Skin epidermis (tissue), 12 donors: ENCODE measurements around the gene FIGNL2.
"Not testable (repeated sequence)": the region's sequence is repeated elsewhere in the genome, so short reads cannot be mapped to it uniquely, and the experiment has no call there.

Experiments
- H3K27ac ChIP-seq, 21 experiments: fragments of 200-600 bp; sonication (generic) in 11 of 21; one replicate each; pipeline ENCODE4 v1.5.0; 2020; ENCODE audit warnings: mild to moderate bottlenecking in 3 of 21, inconsistent platforms in 2 of 21, moderate library complexity in 2 of 21
- H3K4me3 ChIP-seq, 7 experiments: fragments of 200-600 bp; sonication (generic) in 2 of 7; one replicate each; pipeline ENCODE4 v1.5.0; 2020; ENCODE audit warnings: inconsistent platforms in 2 of 7, mild to moderate bottlenecking in 2 of 7, moderate library complexity in 1 of 7

The FIGNL2 gene

DNA sequence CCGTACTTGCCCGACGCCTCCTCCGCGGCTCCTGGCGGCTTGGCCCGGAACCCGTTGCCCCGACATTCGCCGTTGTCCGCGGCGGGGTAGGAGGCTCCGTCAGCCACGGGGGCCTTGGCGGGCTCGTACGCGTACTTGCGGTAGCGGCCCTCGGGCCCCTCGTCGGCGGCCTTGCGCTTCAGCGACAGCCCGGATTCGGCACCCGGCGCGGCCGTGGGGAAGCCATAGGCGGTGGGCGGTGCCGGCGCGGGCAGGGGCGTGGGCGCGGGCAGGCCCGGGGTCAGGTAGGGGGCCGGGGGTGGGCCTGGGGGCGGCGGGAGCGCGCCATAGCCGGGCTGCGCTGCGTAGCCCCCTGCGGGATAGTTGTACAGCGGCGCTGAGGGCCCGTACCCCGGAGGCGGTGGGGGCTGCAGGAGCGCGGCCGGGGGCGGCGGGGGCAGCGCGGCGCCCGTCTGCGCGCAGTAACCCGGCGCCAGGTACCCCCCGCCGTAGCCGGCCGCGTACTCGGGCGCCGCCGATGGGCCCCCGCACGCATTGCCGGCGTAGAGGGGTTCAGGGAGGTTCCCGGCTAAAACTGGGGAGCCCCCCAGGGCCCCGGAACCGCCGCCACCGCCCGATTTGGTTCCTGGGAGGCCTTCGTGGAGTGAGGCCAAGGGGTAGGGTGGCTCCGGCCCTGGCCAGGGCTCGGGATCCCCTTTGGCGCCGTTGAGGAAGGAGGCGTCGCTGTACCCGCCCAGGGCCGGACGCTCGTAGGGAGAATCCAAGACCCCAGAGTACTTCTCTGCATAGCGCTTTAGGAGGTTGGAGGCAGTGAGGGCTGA is 26.9 kb downstream of the FIGNL2 start:
- Histone ChIP-seq H3K4me3 (peak overlapping the region; percentile 30 to 70 (median 46)), H3K27ac (peak overlapping the region in 18 of 21 experiments; percentile 36 to 91 (median 72))

GRCh38 chr12:51820526-51821439 is 27.7 kb downstream of the FIGNL2 start:
- H3K27ac ChIP-seq = peak overlapping the region in 20 of 21 experiments; percentile 12 to 91 (median 74)

GRCh38 chr12:51819736-51820525 is 28.6 kb downstream of the FIGNL2 start:
- Histone ChIP-seq H3K4me3 (peak overlapping the region; percentile 30 to 70 (median 46)), H3K27ac (peak overlapping the region in 16 of 21 experiments; percentile 0 to 91 (median 60))

More at GRCh38 chr12:51820526-51821439, 27.7 kb downstream of the FIGNL2 start:
- H3K4me3 ChIP-seq = peak overlapping the region; percentile 30 to 70 (median 46)

DNA sequence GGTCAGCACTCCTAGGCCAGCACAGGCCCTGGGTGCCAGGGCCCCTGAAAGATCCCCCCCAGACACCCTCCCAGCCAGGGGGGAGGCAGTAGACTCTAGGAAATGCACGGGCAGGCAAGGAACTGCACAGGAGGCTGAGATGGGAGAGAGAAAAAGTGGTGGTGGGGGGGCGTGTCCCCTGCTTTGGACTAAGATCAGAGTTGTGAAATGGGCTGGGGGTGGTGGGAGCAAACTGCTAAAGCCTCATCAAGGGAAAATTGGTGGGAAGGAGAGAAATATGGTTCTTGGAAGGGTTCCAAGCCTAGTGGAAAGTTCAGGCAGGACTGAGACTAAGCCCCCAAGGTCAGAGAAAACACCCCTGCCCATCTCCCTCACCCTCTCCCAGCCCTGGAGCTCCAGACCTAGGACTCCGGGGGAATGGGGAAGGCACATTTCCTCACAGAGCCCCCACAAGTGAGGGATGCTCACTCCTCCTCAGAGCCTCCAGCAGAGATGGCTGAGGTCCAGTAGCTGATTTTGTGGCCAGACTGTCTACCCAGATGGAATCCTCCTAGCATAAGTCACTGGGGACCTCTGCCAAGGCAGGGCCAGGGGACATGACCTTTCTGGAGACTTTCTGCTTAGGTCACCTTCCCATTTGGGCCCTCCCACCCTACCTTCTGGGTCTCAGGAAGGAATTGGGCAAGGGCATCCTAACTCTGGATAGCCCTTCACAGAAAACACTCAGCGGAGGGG is 29.8 kb downstream of the FIGNL2 start:
- Histone ChIP-seq H3K4me3 (no peak overlapping the region), H3K27ac (peak overlapping the region in 4 of 21 experiments; percentile 9 to 81 (median 77))

DNA sequence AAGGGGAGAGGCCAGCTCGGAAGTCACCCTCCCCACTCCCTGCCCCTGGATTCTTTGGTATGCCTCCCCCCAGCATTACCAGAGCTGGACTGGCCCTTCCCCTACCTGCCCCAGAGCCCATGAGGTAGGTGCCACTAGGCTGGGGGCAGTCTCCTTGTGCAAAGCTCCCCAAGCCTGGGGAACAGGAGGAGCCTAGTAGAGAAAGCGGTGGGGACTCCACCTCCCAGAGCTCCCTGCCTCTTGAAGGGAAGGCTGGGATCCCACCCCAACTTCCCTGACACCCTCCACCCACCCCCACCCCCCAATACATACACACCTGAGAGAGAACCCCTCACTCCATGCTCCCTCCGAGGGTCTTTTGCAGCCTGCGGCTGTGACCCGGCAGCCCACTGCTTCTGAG is 30.4 kb downstream of the FIGNL2 start:
- Histone ChIP-seq H3K27ac (peak overlapping the region in 2 of 21 experiments; percentile 9), H3K4me3 (no peak overlapping the region)

DNA sequence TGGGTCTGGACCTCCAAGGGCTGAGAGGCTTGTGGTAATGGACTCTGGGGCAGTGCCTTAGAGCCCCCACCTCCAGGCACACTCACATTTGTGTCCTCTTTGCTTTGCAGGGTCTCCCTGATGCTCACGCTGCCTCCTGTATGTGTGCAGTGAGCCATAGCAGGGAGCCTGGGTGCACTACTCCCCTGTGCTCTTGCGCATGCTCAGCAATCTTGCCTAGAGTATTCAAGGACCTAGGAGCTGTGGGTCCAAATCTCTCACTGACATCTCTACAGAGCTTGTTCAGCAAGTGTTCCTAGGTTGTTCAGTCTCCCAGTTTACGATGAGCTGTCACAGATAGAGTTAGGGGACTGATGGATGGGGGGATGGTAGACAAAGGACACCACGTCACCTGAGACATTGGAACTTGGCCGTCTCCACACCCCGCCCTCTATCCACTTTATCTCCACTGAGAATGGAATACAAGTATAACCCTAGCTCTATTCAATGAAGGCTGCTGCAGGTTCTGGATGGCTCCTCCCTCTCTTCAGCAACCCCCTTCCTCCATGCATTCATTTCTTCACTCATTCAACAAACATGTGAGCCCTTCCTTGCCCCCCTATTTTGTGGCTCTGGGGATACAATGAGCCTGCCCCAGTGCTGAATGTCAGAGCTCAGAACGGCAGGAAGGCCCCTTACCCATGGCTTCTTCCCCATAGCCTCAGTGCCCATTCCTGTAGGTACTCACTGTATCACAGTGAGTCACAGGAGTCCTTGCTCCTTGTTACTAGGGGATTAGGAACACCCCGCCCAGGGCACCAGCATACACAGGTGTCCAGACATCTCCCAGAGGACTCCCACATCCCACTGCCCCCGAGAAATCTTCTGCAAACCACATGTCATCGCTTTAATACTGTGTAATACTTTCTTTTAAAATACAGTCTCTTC is 31.2 kb downstream of the FIGNL2 start:
- no peak overlapping the region for H3K27ac ChIP-seq
- no peak overlapping the region for H3K4me3 ChIP-seq

GRCh38 chr12:51815571-51815970 is 32.9 kb downstream of the FIGNL2 start:
- no peak overlapping the region for H3K4me3 ChIP-seq
- no peak overlapping the region for H3K27ac ChIP-seq

GRCh38 chr12:51814311-51815088 is 34.0 kb downstream of the FIGNL2 start:
- peak overlapping the region; percentile 40 to 68 (median 49) for H3K4me3 ChIP-seq
- peak overlapping the region; percentile 30 to 93 (median 76) for H3K27ac ChIP-seq

DNA sequence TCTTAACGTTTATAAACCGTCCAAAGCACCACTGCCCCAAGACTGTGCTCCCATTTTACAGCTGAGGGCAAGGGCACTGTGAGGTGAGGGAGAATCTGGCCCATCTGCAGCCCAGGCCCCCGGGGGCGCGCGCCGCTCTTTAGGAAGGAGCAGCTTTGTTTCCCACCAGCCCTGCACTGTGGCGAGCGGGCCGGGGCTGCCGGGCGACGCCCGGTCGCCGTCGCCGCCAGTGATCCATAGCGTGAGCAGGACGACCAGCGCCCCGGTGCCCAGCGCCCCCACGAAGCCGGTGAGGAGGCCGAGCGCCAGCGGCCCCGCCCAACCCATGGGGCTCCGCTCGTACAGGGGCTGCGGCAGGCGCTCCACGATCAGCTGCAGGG is 34.6 kb downstream of the FIGNL2 start:
- Histone ChIP-seq H3K27ac (peak overlapping the region in 12 of 21 experiments; percentile 11 to 93 (median 78)), H3K4me3 (peak overlapping the region; percentile 40 to 68 (median 49))

- Histone ChIP-seq H3K4me3 (no peak overlapping the region), H3K27ac (no peak overlapping the region)
Observed at GRCh38 chr12:51812871-51813270, 35.6 kb downstream of the FIGNL2 start.

DNA sequence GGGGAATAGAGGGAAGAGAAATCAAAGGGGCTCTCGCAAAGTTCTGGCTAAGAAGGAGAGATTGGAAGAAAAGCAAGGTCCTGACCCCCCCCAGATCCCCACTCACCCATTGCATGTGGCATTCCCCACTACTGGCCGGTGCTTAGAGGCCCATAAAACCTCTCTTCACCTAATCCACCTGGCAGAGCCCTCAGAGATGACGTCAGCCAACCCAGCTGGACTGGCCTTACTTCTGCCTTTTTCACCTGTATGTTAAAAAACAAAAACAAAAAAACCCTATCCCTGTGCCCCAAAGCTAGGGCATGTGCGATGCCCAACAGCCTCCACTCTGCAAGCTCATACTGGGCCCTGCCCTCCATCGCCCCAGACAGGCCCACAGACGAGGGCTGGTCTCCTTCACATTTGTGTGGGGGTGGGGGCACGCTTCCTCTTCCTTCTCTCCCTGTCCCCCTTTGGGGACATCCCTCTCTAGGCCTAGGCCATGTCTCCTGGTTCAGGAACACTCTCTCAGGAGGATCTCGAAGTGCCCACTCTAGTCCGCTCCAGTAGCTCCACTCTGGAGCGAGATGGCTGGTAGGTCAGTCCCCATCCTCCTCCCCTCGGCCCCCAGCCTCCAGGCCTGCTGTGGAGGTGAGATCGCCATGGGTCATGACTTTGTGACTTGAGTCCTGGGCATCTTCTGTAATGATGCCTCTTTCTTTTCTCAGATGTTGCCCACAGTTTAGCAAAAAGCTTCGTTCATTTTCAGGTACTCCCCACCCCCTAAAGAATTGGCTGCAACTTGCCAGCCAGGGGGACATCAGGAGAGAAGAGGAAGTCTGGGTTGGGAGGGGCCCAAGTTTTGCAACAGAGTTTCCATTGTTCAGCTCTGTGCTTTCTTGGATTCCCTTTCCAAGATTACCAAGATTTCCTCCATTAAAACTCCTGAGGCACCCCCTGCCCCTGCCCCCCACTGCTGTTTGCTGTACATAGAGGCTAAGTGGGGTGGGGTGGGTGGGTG is 37.0 kb downstream of the FIGNL2 start:
- H3K27ac ChIP-seq = no peak overlapping the region
- no peak overlapping the region for H3K4me3 ChIP-seq

- Histone ChIP-seq H3K27ac (no peak overlapping the region), H3K4me3 (no peak overlapping the region)
Observed at GRCh38 chr12:51809193-51809592, 39.3 kb downstream of the FIGNL2 start.

DNA sequence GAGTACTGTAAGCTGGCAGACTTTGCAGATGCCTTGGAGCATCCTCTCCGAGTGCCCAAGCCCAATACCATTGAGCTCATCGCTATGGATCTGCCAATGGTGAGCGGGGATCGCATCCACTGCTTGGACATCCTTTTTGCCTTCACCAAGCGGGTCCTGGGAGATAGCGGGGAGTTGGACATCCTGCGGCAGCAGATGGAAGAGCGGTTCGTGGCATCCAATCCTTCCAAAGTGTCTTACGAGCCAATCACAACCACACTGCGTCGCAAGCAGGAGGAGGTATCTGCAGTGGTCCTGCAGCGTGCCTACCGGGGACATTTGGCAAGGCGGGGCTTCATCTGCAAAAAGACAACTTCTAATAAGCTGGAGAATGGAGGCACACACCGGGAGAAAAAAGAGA is 41.6 kb downstream of the FIGNL2 start:
- no peak overlapping the region for H3K4me3 ChIP-seq
- no peak overlapping the region for H3K27ac ChIP-seq

- no peak overlapping the region for H3K4me3 ChIP-seq
- H3K27ac ChIP-seq = no peak overlapping the region
Observed at GRCh38 chr12:51801027-51801426, 47.5 kb downstream of the FIGNL2 start.

- Histone ChIP-seq H3K27ac (no peak overlapping the region), H3K4me3 (no peak overlapping the region)
Observed at GRCh38 chr12:51798501-51798900, 50.0 kb downstream of the FIGNL2 start.

GRCh38 chr12:51798051-51798450 is 50.5 kb downstream of the FIGNL2 start:
- not testable (repeated sequence) for H3K4me3 ChIP-seq, H3K27ac ChIP-seq
